ENCODE measurements around the gene EN2. TPM values are rescaled to one million over a fixed set of nuclear protein-coding genes. Genes with fewer than 3 reads are reported as not detected.

Gene EN2
- total RNA-seq, 2 donors from 2014 or later: not detected

DNA sequence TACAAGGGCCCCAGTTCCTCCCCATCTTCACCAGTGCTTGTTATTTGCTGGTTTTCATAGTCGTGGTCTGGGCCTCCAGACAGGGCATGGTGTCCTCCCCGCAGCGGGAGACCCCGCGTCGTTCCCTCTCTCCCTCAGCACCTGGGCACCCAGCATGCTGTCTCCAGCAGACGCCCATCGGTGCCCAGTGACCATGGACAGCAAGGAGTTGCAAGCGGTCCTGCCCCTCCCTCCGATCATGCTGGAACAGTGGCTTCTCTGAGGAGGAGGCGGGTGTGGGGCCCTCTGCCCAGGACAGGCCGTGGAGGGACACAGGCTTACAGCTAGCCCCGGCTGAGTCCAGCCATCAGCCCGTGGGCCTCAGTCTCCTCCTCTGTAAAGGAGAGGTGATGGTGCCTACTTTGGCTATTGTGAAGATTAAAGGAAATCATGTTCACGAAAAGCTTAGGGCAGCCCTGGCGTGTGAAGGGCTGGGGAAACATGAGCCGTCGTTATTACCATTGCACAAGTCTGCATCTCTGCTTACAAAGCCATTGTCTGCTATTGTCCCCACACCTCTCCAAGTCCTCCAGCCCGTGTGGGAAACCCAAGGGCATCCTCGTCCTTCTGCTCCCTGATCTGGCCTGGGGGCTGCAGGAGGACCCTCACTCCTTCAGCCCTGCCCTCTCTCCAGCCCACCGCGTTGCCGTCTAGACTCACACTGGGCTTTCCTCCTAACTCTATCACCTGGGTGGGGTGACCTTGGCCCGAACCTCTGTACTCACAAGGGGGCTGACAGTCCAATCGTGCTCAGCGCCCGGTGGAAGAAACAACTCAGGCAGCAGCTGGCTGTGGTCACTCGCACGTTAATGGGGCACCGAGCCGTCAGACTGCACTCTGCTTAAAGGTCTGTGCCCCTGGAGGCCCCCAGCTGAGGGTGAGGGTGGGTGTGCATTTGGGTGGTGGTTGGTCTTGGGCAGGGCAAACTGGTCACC lies 29.9 kb downstream of the EN2 start:
- Mint-ChIP-seq H3K4me3 (no peak overlapping the region), H3K9me3 (no peaks in the 10 kb centered on the region), H3K4me1 (peaks cover 9% of the 10 kb centered on the region), H3K27ac (no peak overlapping the region), H3K36me3 (ENCODE audit: low read depth) (no peaks in the 10 kb centered on the region), H3K27me3 (ENCODE audit: insufficient read depth) (peaks cover 95% of the 10 kb centered on the region)
- no peak for DNase-seq
- peaks cover 91% of the 10 kb centered on the region for H3K27me3 ChIP-seq (ENCODE audit: control insufficient read depth, insufficient read depth, low read length, poor library complexity, severe bottlenecking)
- no peaks in the 10 kb centered on the region for H3K4me1 ChIP-seq (ENCODE audit: control insufficient read depth, insufficient read depth, low read length)
- 91 to 97% methylated on average over 13 to 31 of the region's 31 CpGs for WGBS, 2 experiments (ENCODE audit: insufficient coverage in 1 of 2, insufficient read length in 1 of 2)
- no peak overlapping the region for H3K9ac ChIP-seq (ENCODE audit: extremely low read depth, low read length, poor library complexity, severe bottlenecking)
- H3K36me3 ChIP-seq (ENCODE audit: control insufficient read depth, insufficient read depth, low read length): no peaks in the 10 kb centered on the region
- H3K9me3 ChIP-seq (ENCODE audit: control insufficient read depth, low read length): no peaks in the 10 kb centered on the region
- no peak overlapping the region for H3K27ac ChIP-seq (ENCODE audit: low read depth, low read length)
- TF ChIP-seq CTCF (conservative IDR thresholded peaks at IDR 0.05): no peak
- H3K4me3 ChIP-seq (ENCODE audit: low read length): no peak overlapping the region

DNA sequence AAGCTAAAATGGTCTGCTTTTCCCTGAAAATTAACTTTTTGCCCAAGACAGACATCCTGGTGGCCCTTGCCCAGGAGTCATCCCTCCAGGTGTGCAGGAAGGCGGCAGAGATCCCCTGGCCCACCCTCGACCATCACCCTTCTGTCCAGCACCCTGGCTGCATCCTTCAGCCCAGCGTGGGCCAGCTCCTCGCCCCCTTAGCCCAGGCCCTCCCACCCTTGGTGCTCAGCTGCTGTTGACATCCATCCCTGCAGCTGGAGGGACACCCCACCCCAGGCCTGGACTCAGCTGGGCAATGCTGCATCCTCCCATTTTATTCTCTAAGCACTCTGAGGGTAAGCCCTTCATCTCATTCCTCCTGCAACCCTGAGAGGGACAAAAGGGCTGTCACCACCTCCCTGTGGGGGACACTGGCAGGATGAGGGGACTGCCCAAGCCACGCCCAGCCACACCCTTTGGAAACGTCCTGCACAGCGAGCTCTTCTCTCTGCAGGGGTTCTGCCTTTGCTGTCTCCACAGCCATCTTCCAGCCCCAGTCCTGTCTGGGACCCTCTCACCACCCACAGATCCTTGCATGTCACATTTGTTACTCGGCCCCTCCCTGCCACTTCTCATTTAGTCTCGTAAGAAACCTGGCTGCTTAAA lies 30.7 kb downstream of the EN2 start:
- no peak overlapping the region for H3K4me3 Mint-ChIP-seq
- no peak overlapping the region for H3K27ac Mint-ChIP-seq
- H3K9me3 ChIP-seq (ENCODE audit: control insufficient read depth, low read length): no peaks in the 10 kb centered on the region
- H3K9me3 Mint-ChIP-seq: no peaks in the 10 kb centered on the region
- DNase-seq: no peak
- no peaks in the 10 kb centered on the region for H3K4me1 ChIP-seq (ENCODE audit: control insufficient read depth, insufficient read depth, low read length)
- H3K27me3 Mint-ChIP-seq (ENCODE audit: insufficient read depth): peaks cover 95% of the 10 kb centered on the region
- H3K27me3 ChIP-seq (ENCODE audit: control insufficient read depth, insufficient read depth, low read length, poor library complexity, severe bottlenecking): peaks cover 91% of the 10 kb centered on the region
- no peak for TF ChIP-seq CTCF (conservative IDR thresholded peaks at IDR 0.05)
- peaks cover 9% of the 10 kb centered on the region for H3K4me1 Mint-ChIP-seq
- no peak overlapping the region for H3K9ac ChIP-seq (ENCODE audit: extremely low read depth, low read length, poor library complexity, severe bottlenecking)
- no peak overlapping the region for H3K4me3 ChIP-seq (ENCODE audit: low read length)
- no peak overlapping the region for H3K27ac ChIP-seq (ENCODE audit: low read depth, low read length)
- H3K36me3 ChIP-seq (ENCODE audit: control insufficient read depth, insufficient read depth, low read length): no peaks in the 10 kb centered on the region
- H3K36me3 Mint-ChIP-seq (ENCODE audit: low read depth): no peaks in the 10 kb centered on the region
- 77 to 82% methylated on average over 6 to 9 of the region's 9 CpGs for WGBS, 2 experiments (ENCODE audit: insufficient coverage in 1 of 2, insufficient read length in 1 of 2)

- Mint-ChIP-seq H3K9me3 (no peaks in the 10 kb centered on the region), H3K27ac (no peak overlapping the region), H3K36me3 (ENCODE audit: low read depth) (no peaks in the 10 kb centered on the region), H3K4me3 (no peak overlapping the region), H3K4me1 (peaks cover 6% of the 10 kb centered on the region), H3K27me3 (ENCODE audit: insufficient read depth) (peaks cover 95% of the 10 kb centered on the region)
- 89 to 91% methylated on average over 9 to 20 of the region's 20 CpGs for WGBS, 2 experiments (ENCODE audit: insufficient coverage in 1 of 2, insufficient read length in 1 of 2)
- Histone ChIP-seq H3K36me3 (ENCODE audit: control insufficient read depth, insufficient read depth, low read length) (no peaks in the 10 kb centered on the region), H3K9ac (ENCODE audit: extremely low read depth, low read length, poor library complexity, severe bottlenecking) (no peak overlapping the region), H3K9me3 (ENCODE audit: control insufficient read depth, low read length) (no peaks in the 10 kb centered on the region), H3K4me3 (ENCODE audit: low read length) (no peak overlapping the region), H3K27me3 (ENCODE audit: control insufficient read depth, insufficient read depth, low read length, poor library complexity, severe bottlenecking) (peaks cover 84% of the 10 kb centered on the region), H3K27ac (ENCODE audit: low read depth, low read length) (no peak overlapping the region), H3K4me1 (ENCODE audit: control insufficient read depth, insufficient read depth, low read length) (no peaks in the 10 kb centered on the region)
- no peak for TF ChIP-seq CTCF (conservative IDR thresholded peaks at IDR 0.05)
- DNase-seq: no peak
Measured at GRCh38 chr7:155489158-155489840, 31.4 kb downstream of the EN2 start.

All from endodermal cell (in vitro differentiated cells).